DOHH2 (cell line): ENCODE results near the gene LCOR.

Source experiments
- EZH2phosphoT487 ChIP-seq: fragments of 200-600 bp; sonication (generic); IDR thresholded peaks from 2 replicates; pipeline ENCODE4 v1.6.1; 2017; ENCODE audit warnings: borderline replicate concordance, mild to moderate bottlenecking, antibody characterized with exemption, low read length, moderate library complexity, mixed read lengths
- TF ChIP-seq, protein P1 (sequence below): fragments of 200-600 bp; sonication (generic); IDR thresholded peaks from one replicate; pipeline ENCODE4 v1.5.1; 2014; ENCODE audit warnings: antibody characterized with exemption, mild to moderate bottlenecking, low read depth, low read length; ENCODE audit not compliant: poor library complexity, severe bottlenecking

DNA sequence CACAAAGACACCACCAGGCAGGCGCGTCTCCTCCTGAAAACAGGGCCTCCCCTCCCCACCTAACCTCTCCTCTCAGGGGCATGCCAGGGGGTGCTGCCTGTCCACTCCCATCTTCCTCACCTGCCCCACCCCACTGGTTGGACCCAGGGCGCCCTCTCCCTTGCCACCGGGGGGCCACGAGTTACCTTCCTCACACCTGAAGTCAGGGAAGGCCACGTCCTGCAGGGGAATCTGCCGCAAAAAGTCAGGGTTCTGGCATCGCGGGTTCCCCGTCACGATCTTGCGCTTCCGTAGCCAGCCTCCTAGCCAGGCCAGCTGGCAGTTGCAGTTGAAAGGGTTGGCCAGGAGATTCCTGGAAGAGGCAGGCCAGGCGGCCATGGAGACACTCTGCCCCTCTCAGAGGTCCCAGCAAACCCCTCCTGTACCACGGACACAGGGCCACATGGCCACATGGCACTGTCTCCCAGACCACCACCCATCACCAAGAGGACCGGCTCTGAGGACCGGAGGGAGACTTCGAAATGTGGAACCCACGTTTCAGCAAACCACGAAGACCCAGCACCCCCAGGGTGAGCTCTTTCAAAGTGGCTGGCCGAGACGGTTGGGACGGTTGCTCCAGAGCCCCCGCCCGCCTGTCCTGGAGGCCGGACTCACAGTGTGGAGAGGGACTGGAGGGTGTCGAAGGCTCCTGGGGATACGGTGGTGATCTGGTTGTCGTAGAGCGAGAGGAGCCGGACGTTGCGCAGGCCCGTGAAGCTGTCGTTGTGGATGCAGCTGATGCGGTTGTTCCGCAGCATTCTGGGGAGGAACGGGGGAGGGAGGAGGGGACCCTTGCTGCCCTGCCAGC, 210.8 kb downstream of the LCOR start:
- TF ChIP-seq EZH2phosphoT487 = no peak
- TF ChIP-seq, protein P1, sequence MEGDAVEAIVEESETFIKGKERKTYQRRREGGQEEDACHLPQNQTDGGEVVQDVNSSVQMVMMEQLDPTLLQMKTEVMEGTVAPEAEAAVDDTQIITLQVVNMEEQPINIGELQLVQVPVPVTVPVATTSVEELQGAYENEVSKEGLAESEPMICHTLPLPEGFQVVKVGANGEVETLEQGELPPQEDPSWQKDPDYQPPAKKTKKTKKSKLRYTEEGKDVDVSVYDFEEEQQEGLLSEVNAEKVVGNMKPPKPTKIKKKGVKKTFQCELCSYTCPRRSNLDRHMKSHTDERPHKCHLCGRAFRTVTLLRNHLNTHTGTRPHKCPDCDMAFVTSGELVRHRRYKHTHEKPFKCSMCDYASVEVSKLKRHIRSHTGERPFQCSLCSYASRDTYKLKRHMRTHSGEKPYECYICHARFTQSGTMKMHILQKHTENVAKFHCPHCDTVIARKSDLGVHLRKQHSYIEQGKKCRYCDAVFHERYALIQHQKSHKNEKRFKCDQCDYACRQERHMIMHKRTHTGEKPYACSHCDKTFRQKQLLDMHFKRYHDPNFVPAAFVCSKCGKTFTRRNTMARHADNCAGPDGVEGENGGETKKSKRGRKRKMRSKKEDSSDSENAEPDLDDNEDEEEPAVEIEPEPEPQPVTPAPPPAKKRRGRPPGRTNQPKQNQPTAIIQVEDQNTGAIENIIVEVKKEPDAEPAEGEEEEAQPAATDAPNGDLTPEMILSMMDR = no peak
